HepG2 (cell line): ENCODE measurements around the gene CDYL2. TPM values are rescaled to one million over a fixed set of nuclear protein-coding genes. Genes with fewer than 3 reads are reported as not detected.

Experiments used
- ATAC-seq: fragments of 200-7000 bp; cut with Tn5 transposase; 3 replicates; pipeline ENCODE4 v1.9.1; 2020; ENCODE audit warnings: mild to moderate bottlenecking, moderate library complexity
- BruUV-seq: library from RNA; stranded (reverse); fragments of 400-500 nt; replicated peaks from 2 replicates; lab custom pipeline; 2021; lab: Mats Ljungman, UMichigan
- CTCF ChIA-PET: fragments of 300-600 bp; formaldehyde crosslinking; extraction: SDS; loops from one replicate; lab custom pipeline; 2021; ENCODE audit warnings: low total read pairs, inconsistent platforms, low intra/inter-chr PET ratio; lab: Yijun Ruan, JAX
- POLR2A ChIA-PET: fragments of 350-600 bp; sonication (Branson Sonifier 250); formaldehyde crosslinking; loops from one replicate; lab custom pipeline; 2020; ENCODE audit warnings: antibody characterized with exemption, inconsistent platforms; lab: Yijun Ruan, JAX
- DNase-seq: peaks from one replicate; pipeline ENCODE4 v3.0.0-alpha.2; 2015; ENCODE audit warnings: low spot score
- FAIRE-seq: peaks from 3 replicates; lab custom pipeline; 2011; peaks lifted over from hg19 to GRCh38; lab: Jason Lieb, UNC
- H2AFZ ChIP-seq: one replicate; pipeline ENCODE4 v1.6.1; 2011; ENCODE audit warnings: low read length, inconsistent platforms
- H3K27ac ChIP-seq: fragments of 300-600 bp; 3 replicates; pipeline ENCODE4 v1.8.0; 2011; ENCODE audit warnings: mixed run types, mild to moderate bottlenecking, mixed read lengths, low read length, inconsistent platforms; ENCODE audit not compliant: insufficient read depth; ENCODE audit errors: extremely low read length
- H3K27me3 ChIP-seq, 2 experiments: fragments of 200-600 bp in 1 of 2; 2 replicates in 1 of 2; 3 replicates in 1 of 2; pipeline versions ENCODE4 v1.6.0 to v1.8.0; 2011; ENCODE audit warnings: low read length in 2 of 2, mild to moderate bottlenecking in 2 of 2, moderate library complexity in 2 of 2, inconsistent platforms in 1 of 2; ENCODE audit not compliant: insufficient read depth in 2 of 2, control insufficient read depth in 1 of 2
- H3K36me3 ChIP-seq, 2 experiments: fragments of 200-600 bp in 1 of 2; replicated peaks in 1 of 2; 2 replicates in 1 of 2; 3 replicates in 1 of 2; pipeline versions ENCODE4 v1.5.1 to v1.8.0; 2011; ENCODE audit warnings: low read length in 2 of 2, inconsistent platforms in 1 of 2; ENCODE audit not compliant: insufficient read depth in 2 of 2, control insufficient read depth in 1 of 2
- H3K4me1 ChIP-seq: 2 replicates; pipeline ENCODE4 v1.5.1; 2012; ENCODE audit warnings: low read length, inconsistent platforms; ENCODE audit not compliant: insufficient read depth
- H3K4me2 ChIP-seq: 2 replicates; pipeline ENCODE4 v1.6.0; 2011; ENCODE audit warnings: low read depth, low read length, inconsistent platforms
- H3K4me3 ChIP-seq, 3 experiments: fragments of 200-600 bp in 1 of 3; sonication (generic), shearing (Covaris generic) in 1 of 3; replicated peaks in 1 of 3; 2 replicates each; pipeline ENCODE4 v1.5.1; 2011 to 2016; ENCODE audit warnings: low read length in 3 of 3, inconsistent platforms in 2 of 3, low read depth in 2 of 3, mild to moderate bottlenecking in 2 of 3, control low read depth in 1 of 3, mixed read lengths in 1 of 3; ENCODE audit not compliant: insufficient read depth in 1 of 3
- H3K79me2 ChIP-seq: one replicate; pipeline ENCODE4 v1.6.1; 2011; ENCODE audit warnings: low read length, inconsistent platforms; ENCODE audit not compliant: insufficient read depth
- H3K9ac ChIP-seq: 2 replicates; pipeline ENCODE4 v1.6.0; 2011; ENCODE audit warnings: mild to moderate bottlenecking, low read depth, low read length, inconsistent platforms; ENCODE audit not compliant: insufficient read depth
- H3K9me3 ChIP-seq: 2 replicates; pipeline ENCODE4 v1.5.1; 2012; ENCODE audit warnings: mild to moderate bottlenecking, low read length
- H4K20me1 ChIP-seq: 2 replicates; pipeline ENCODE4 v1.6.0; 2011; ENCODE audit warnings: inconsistent platforms, mild to moderate bottlenecking, low read length, moderate library complexity; ENCODE audit not compliant: insufficient read depth
- AGO1 ChIP-seq: fragments of 200-400 bp; formaldehyde crosslinking; IDR thresholded peaks from 2 replicates; pipeline ENCODE4 v1.6.1; 2017; ENCODE audit warnings: mild to moderate bottlenecking, low read depth, low read length, moderate library complexity; ENCODE audit not compliant: poor library complexity, severe bottlenecking
- ESRRA ChIP-seq: sonication (generic); formaldehyde crosslinking; IDR thresholded peaks from 2 replicates; pipeline ENCODE4 v1.5.1; 2020; ENCODE audit warnings: mild to moderate bottlenecking, low read depth, missing genetic modification reagents
- GZF1 ChIP-seq: sonication (generic); formaldehyde crosslinking; IDR thresholded peaks from 2 replicates; pipeline ENCODE4 v1.5.1; 2020; ENCODE audit warnings: mild to moderate bottlenecking, missing genetic modification reagents
- KLF11 ChIP-seq: IDR thresholded peaks from 2 replicates; pipeline ENCODE4 v1.6.1; 2016; ENCODE audit warnings: missing compliant biosample characterization
- SALL2 ChIP-seq: sonication (generic); formaldehyde crosslinking; IDR thresholded peaks from 2 replicates; pipeline ENCODE4 v1.8.1; 2023; ENCODE audit warnings: mild to moderate bottlenecking, missing genetic modification reagents, inconsistent platforms
- TBX2 ChIP-seq: sonication (generic); formaldehyde crosslinking; IDR thresholded peaks from 2 replicates; pipeline ENCODE4 v1.5.0; 2020; ENCODE audit warnings: missing genetic modification reagents, mild to moderate bottlenecking, borderline replicate concordance
- YEATS2 ChIP-seq: sonication (generic); formaldehyde crosslinking; IDR thresholded peaks from 2 replicates; pipeline ENCODE4 v1.4.0; 2020; ENCODE audit warnings: missing genetic modification reagents, borderline replicate concordance
- ZNF235 ChIP-seq: sonication (generic); formaldehyde crosslinking; IDR thresholded peaks from 2 replicates; pipeline ENCODE4 v1.8.1; 2023; ENCODE audit warnings: mild to moderate bottlenecking, missing genetic modification reagents, borderline replicate concordance
- ZNF558 ChIP-seq: sonication (generic); formaldehyde crosslinking; IDR thresholded peaks from 2 replicates; pipeline ENCODE4 v1.9.0; 2022; ENCODE audit warnings: mild to moderate bottlenecking, missing genetic modification reagents, borderline replicate concordance
- ZNF629 ChIP-seq: sonication (generic); formaldehyde crosslinking; conservative IDR thresholded peaks from 2 replicates; pipeline ENCODE4 v1.5.0; 2020; ENCODE audit warnings: missing genetic modification reagents
- in situ Hi-C: cut with HindIII; loops from 2 replicates; pipeline ENCODE4 v1.10.0; 2017; ENCODE audit warnings: low pct_unique_long_range_greater_than_20kb; ENCODE audit not compliant: extremely low pct_ligation_motif_present
- intact Hi-C: fragments of 100-400 bp; cut with micrococcal nuclease; formaldehyde crosslinking; loops from one replicate; pipeline ENCODE4 v1.10.0; 2022; ENCODE audit not compliant: unreplicated experiment
- polyA plus RNA-seq, 8 experiments: library from polyadenylated mRNA; depleted of rRNA in 3 of 8; stranded (reverse) in 7 of 8; unstranded in 1 of 8; fragments of >200 nt; fragmentation: Illumina TruSeq in 4 of 8; extraction: Trizol in 4 of 8; gene quantifications; 2 replicates each; pipeline versions ENCODE4 v1.2.1 to v1.2.3, GENCODE V29; 2011 to 2016; ENCODE audit warnings: low read depth in 4 of 8, missing spikeins in 1 of 8, mixed read lengths in 1 of 8; ENCODE audit not compliant: insufficient read depth in 1 of 8
- total RNA-seq, 5 experiments: library from RNA; depleted of rRNA; stranded (reverse); fragments of >200 nt; fragmentation: Illumina TruSeq; extraction: Trizol; gene quantifications; 2 replicates each; pipeline ENCODE4 v1.2.3, GENCODE V29; 2016; ENCODE audit warnings: low read depth in 1 of 5
- TF ChIP-seq, protein P1 (sequence below): sonication (generic); formaldehyde crosslinking; IDR thresholded peaks from 2 replicates; pipeline ENCODE4 v1.5.0; 2020; ENCODE audit warnings: mild to moderate bottlenecking, missing genetic modification reagents, borderline replicate concordance

CDYL2 gene
- total and polyA plus RNA-seq, 2 of the 13 experiments (the other 11 are each of a cell fraction or from before 2014, with no cell fraction given): 0.07 to 0.35 TPM

GRCh38 chr16:80812593-80812992 lies 8.2 kb upstream of the CDYL2 start:
- Histone ChIP-seq H3K9ac (no peak overlapping the region), H3K9me3 (no peaks in the 10 kb centered on the region), H3K79me2 (no peaks in the 10 kb centered on the region), H3K27me3 (peaks cover 0 to 3% of the 10 kb centered on the region in 2 experiments; a peak in 1 of 5 replicates), H3K36me3 (no peaks in the 10 kb centered on the region), H3K4me2 (no peak overlapping the region), H3K4me1 (no peaks in the 10 kb centered on the region), H4K20me1 (no peaks in the 10 kb centered on the region), H2AFZ (no peak overlapping the region), H3K4me3 (no peak overlapping the region), H3K27ac (no peak overlapping the region)
- intact Hi-C loops (no loop called here), in situ Hi-C loops (no loop called here)
- no TSS peak for BruUV-seq
- POLR2A ChIA-PET: no interaction called here
- CTCF ChIA-PET: no interaction called here
- TF ChIP-seq, protein P1, sequence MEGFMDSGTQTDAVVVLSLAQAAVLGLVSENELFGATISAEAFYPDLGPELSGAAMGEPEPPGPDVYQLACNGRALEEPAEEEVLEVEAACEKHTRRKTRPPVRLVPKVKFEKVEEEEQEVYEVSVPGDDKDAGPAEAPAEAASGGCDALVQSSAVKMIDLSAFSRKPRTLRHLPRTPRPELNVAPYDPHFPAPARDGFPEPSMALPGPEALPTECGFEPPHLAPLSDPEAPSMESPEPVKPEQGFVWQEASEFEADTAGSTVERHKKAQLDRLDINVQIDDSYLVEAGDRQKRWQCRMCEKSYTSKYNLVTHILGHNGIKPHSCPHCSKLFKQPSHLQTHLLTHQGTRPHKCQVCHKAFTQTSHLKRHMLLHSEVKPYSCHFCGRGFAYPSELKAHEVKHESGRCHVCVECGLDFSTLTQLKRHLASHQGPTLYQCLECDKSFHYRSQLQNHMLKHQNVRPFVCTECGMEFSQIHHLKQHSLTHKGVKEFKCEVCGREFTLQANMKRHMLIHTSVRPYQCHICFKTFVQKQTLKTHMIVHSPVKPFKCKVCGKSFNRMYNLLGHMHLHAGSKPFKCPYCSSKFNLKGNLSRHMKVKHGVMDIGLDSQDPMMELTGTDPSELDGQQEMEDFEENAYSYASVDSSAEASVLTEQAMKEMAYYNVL (CRISPR knock-in tag): no peak
- TF ChIP-seq GZF1 (CRISPR knock-in tag) (no peak), SALL2 (CRISPR knock-in tag) (no peak), KLF11 (CRISPR knock-in tag) (no peak), TBX2 (CRISPR knock-in tag) (no peak), ZNF558 (CRISPR knock-in tag) (no peak), ZNF235 (CRISPR knock-in tag) (no peak), ESRRA (CRISPR knock-in tag) (no peak), AGO1 (no peak), ZNF629 (CRISPR knock-in tag) (no peak), YEATS2 (CRISPR knock-in tag) (no peak)
- FAIRE-seq (no peak), ATAC-seq (no peak), DNase-seq (no peak)
